ENCODE results near the gene PTPRN2. TPM values are rescaled to one million over a fixed set of nuclear protein-coding genes. Genes with fewer than 3 reads are reported as not detected.

Gene PTPRN2
- total and polyA plus RNA-seq, 9 of the 15 experiments (the other 6 are each of a cell fraction or from before 2014, with no cell fraction given): not detected

DNA sequence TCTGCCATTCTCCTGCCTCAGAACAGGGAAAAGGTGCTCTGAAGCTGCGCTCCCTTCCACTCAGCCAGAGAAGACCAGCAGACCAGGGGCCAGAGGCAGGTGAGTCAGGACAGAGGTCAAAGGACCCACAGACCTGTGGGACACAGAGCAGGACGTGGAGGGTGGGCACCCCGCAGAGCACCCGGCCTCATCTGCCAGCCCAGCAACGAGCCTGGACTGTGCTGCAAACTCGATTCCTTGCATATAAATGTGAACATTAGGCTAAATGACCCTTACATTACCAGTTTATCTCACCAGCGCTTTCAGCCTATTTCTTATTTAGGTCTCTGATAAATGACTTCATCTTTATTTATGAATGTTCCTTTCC lies 50.1 kb downstream of the PTPRN2 start:
- POLR2A ChIA-PET: interaction anchor here (0.7 to 0.9 kb wide), 2 partner anchors 12 to 165 kb away, joined by 3 to 4 read pairs; no protein-coding TSS in a partner anchor
- in situ Hi-C loops (cut with MboI): no loop called here
- WGBS (ENCODE audit: insufficient coverage, low coverage, missing lambda C conversion rate): under 1% methylated on average over 7 of the region's 7 CpGs

DNA sequence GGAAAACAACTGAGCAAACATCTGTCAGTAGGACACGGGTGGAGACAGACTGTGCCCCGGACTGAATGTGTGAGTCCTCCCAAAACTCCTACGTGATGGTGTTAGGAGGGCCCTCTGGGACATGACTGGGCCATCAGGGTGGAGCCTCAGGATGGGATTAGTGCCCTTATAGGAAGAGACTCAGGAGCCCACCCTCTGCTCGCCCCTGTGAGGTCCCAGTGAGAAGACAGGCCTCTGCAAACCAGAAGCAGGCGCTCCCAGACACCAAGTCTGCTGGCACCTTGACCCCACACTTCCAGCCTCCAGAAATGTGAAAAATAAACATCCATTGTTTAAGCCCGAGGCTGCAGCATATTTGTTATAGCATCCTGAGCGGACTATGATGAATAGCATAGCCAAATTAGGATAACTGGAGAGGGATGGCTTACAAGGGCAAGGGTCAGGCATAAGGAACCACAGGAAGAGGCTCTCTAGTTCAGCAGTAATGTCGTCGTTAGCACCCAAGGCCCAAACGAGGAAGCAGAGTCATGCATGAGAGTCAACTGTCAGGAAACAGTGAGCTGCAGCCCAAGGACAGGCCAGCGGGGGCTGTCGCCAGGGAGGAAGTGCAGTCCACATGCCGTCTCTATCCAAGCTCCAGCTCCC lies 50.6 kb downstream of the PTPRN2 start:
- Histone ChIP-seq H3K4me2 (ENCODE audit: insufficient read depth, low read length) (no peak overlapping the region), H3K9me1 (ENCODE audit: control insufficient read depth, insufficient read depth, low read length) (no peaks in the 10 kb centered on the region), H3K79me2 (ENCODE audit: control insufficient read depth, insufficient read depth, low read length) (no peaks in the 10 kb centered on the region), H3K36me3 (ENCODE audit: control insufficient read depth, insufficient read depth, low read length) (no peaks in the 10 kb centered on the region), H3K27me3 (ENCODE audit: control insufficient read depth in 2 of 2, insufficient read depth in 2 of 2, low read length in 2 of 2) (peaks cover 39 to 80% of the 10 kb centered on the region in 2 experiments; a peak in 4 of 5 replicates), H4K20me1 (replicated peaks; ENCODE audit: control insufficient read depth, insufficient read depth, low read length) (0 out of 2 replicates have a peak, but pooled peaks cover 6% of the 10 kb centered on the region), H3K27ac (ENCODE audit: extremely low read depth, low read depth, low read length) (no peak overlapping the region), H3K4me3 (no peak overlapping the region), H3K9me3 (replicated peaks; ENCODE audit: control insufficient read depth, insufficient read depth, low read depth, low read length) (no peaks in the 10 kb centered on the region), H2AFZ (ENCODE audit: low read depth, low read length) (no peak overlapping the region), H3K9ac (ENCODE audit: insufficient read depth in 1 of 2, low read depth in 2 of 2, low read length in 2 of 2) (no peak overlapping the region), H3K4me1 (replicated peaks in 1 of 2; ENCODE audit: control insufficient read depth in 2 of 2, insufficient read depth in 2 of 2, low read length in 2 of 2) (peaks cover 0 to 4% of the 10 kb centered on the region in 2 experiments; a peak in 1 of 5 replicates)
- BruUV-seq (replicated peaks): no TSS peak
- ChIA-PET CTCF (ENCODE audit: low intra/inter-chr PET ratio) (no interaction called here), POLR2A (interaction anchor here (0.9 kb wide), 1 partner anchor 13 kb away, joined by 3 read pairs; no protein-coding TSS in a partner anchor)
- no peak for DNase-seq (ENCODE audit: extremely low read depth in 1 of 4, low spot score in 3 of 4)
- intact Hi-C loops (cut with micrococcal nuclease) (no loop called here), in situ Hi-C loops (cut with MboI) (no loop called here)
- no peak for FAIRE-seq
- WGBS (ENCODE audit: insufficient coverage, low coverage, missing lambda C conversion rate): 1% methylated on average over 13 of the region's 13 CpGs
- ATAC-seq: peak; percentile 22; the same call in 2 of the 3 replicates
- TF ChIP-seq NR2C2 (CRISPR knock-in tag; IDR thresholded peaks at IDR 0.05) (no peak), NR2C2 (tag; IDR thresholded peaks at IDR 0.05) (0 out of 2 replicates have a peak, but pooled peaks have one; percentile 26), NFYB (IDR thresholded peaks at IDR 0.05; ENCODE audit: extremely low read depth, insufficient read length) (no peak), FOXJ2 (tag; IDR thresholded peaks at IDR 0.05) (no peak), BHLHE40 (IDR thresholded peaks at IDR 0.05; ENCODE audit: low read length) (no peak), SPI1 (IDR thresholded peaks at IDR 0.05; ENCODE audit: borderline replicate concordance, low read depth, low read length) (peak; percentile 73; the same call in 1 of the 2 replicates), ZNF584 (CRISPR knock-in tag; IDR thresholded peaks at IDR 0.05; ENCODE audit: low read depth) (no peak), RNF2 (IDR thresholded peaks at IDR 0.05) (no peak), MAFK (IDR thresholded peaks at IDR 0.05; ENCODE audit: low read length) (no peak), KLF6 (CRISPR knock-in tag; IDR thresholded peaks at IDR 0.05; ENCODE audit: borderline replicate concordance) (no peak), ZBTB43 (CRISPR knock-in tag; IDR thresholded peaks at IDR 0.05) (no peak)

More for the DNA sequence above, 50.1 kb downstream of the PTPRN2 start:
- Histone ChIP-seq H3K9ac (ENCODE audit: insufficient read depth in 1 of 2, low read depth in 2 of 2, low read length in 2 of 2) (no peak overlapping the region), H4K20me1 (replicated peaks; ENCODE audit: control insufficient read depth, insufficient read depth, low read length) (0 out of 2 replicates have a peak, but pooled peaks cover 6% of the 10 kb centered on the region), H3K9me1 (ENCODE audit: control insufficient read depth, insufficient read depth, low read length) (no peaks in the 10 kb centered on the region), H3K9me3 (replicated peaks; ENCODE audit: control insufficient read depth, insufficient read depth, low read depth, low read length) (no peaks in the 10 kb centered on the region), H2AFZ (ENCODE audit: low read depth, low read length) (no peak overlapping the region), H3K4me1 (replicated peaks in 1 of 2; ENCODE audit: control insufficient read depth in 2 of 2, insufficient read depth in 2 of 2, low read length in 2 of 2) (peaks cover 0 to 4% of the 10 kb centered on the region in 2 experiments; a peak in 1 of 5 replicates), H3K4me3 (no peak overlapping the region), H3K36me3 (ENCODE audit: control insufficient read depth, insufficient read depth, low read length) (no peaks in the 10 kb centered on the region), H3K27me3 (ENCODE audit: control insufficient read depth in 2 of 2, insufficient read depth in 2 of 2, low read length in 2 of 2) (peaks cover 38 to 80% of the 10 kb centered on the region in 2 experiments; a peak in 4 of 5 replicates), H3K4me2 (ENCODE audit: insufficient read depth, low read length) (no peak overlapping the region), H3K27ac (ENCODE audit: extremely low read depth, low read depth, low read length) (no peak overlapping the region), H3K79me2 (ENCODE audit: control insufficient read depth, insufficient read depth, low read length) (no peaks in the 10 kb centered on the region)
- TF ChIP-seq, protein P1, sequence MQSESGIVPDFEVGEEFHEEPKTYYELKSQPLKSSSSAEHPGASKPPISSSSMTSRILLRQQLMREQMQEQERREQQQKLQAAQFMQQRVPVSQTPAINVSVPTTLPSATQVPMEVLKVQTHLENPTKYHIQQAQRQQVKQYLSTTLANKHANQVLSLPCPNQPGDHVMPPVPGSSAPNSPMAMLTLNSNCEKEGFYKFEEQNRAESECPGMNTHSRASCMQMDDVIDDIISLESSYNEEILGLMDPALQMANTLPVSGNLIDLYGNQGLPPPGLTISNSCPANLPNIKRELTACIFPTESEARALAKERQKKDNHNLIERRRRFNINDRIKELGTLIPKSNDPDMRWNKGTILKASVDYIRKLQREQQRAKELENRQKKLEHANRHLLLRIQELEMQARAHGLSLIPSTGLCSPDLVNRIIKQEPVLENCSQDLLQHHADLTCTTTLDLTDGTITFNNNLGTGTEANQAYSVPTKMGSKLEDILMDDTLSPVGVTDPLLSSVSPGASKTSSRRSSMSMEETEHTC (IDR thresholded peaks at IDR 0.05): no peak
- TF ChIP-seq ZNF197 (CRISPR knock-in tag; IDR thresholded peaks at IDR 0.05; ENCODE audit: low read depth): no peak
- no TSS peak for BruUV-seq (replicated peaks)
- intact Hi-C loops (cut with micrococcal nuclease): no loop called here
- CTCF ChIA-PET (ENCODE audit: low intra/inter-chr PET ratio): no interaction called here
- ATAC-seq (no peak), DNase-seq (ENCODE audit: extremely low read depth in 1 of 4, low spot score in 3 of 4) (no peak), FAIRE-seq (no peak)
